GM12878 (cell line): ENCODE data around the gene AP2A2. TPM values are rescaled to one million over a fixed set of nuclear protein-coding genes. Genes with fewer than 3 reads are reported as not detected.

ENCODE experiments used
- ATAC-seq: fragments of 200-7000 bp; cut with Tn5 transposase; 3 replicates; pipeline ENCODE4 v1.9.1; 2020; ENCODE audit warnings: mild to moderate bottlenecking, moderate library complexity
- BruUV-seq: library from RNA; stranded (reverse); fragments of 400-500 nt; replicated peaks from 2 replicates; lab custom pipeline; 2021; lab: Mats Ljungman, UMichigan
- CTCF ChIA-PET: fragments of 300-600 bp; sonication (Branson Sonifier 250); formaldehyde crosslinking; extraction: SDS; loops from one replicate; lab custom pipeline; 2021; ENCODE audit warnings: inconsistent platforms; lab: Yijun Ruan, JAX
- POLR2A ChIA-PET: fragments of 350-600 bp; formaldehyde crosslinking; extraction: SDS; loops from one replicate; lab custom pipeline; 2021; ENCODE audit warnings: inconsistent platforms; lab: Charles Lee
- RAD21 ChIA-PET: fragments of 300-600 bp; sonication (Branson Sonifier 250); formaldehyde crosslinking; loops from one replicate; lab custom pipeline; 2023; ENCODE audit warnings: antibody characterized with exemption; ENCODE audit not compliant: unreplicated experiment; lab: Charles Lee
- SMC1A ChIA-PET: fragments of 300-600 bp; sonication (Branson Sonifier 250); formaldehyde crosslinking; loops from one replicate; lab custom pipeline; 2023; ENCODE audit not compliant: unreplicated experiment, uncharacterized antibody; lab: Charles Lee
- DNase-seq: peaks from one replicate; pipeline ENCODE4 v3.0.0-alpha.2; 2011; ENCODE audit warnings: low read depth, low spot score
- FAIRE-seq: peaks from 3 replicates; lab custom pipeline; 2011; peaks lifted over from hg19 to GRCh38; lab: Jason Lieb, UNC
- H2AFZ ChIP-seq: 2 replicates; pipeline ENCODE4 v1.6.0; 2011; ENCODE audit warnings: low read depth, low read length, control low read depth; ENCODE audit not compliant: control insufficient read depth
- H3K27ac ChIP-seq: 2 replicates; pipeline ENCODE4 v1.5.1; 2011; ENCODE audit warnings: control low read depth; ENCODE audit not compliant: control insufficient read depth, insufficient read depth
- H3K27me3 ChIP-seq, 2 experiments: replicated peaks in 1 of 2; 2 replicates each; pipeline versions ENCODE4 v1.6.0 to v1.6.1; 2011; ENCODE audit warnings: low read length in 1 of 2; ENCODE audit not compliant: control insufficient read depth in 2 of 2, insufficient read depth in 2 of 2
- H3K36me3 ChIP-seq, 2 experiments: 2 replicates each; pipeline ENCODE4 v1.5.1; 2011; ENCODE audit warnings: low read length in 1 of 2; ENCODE audit not compliant: control insufficient read depth in 2 of 2, insufficient read depth in 2 of 2
- H3K4me1 ChIP-seq: 2 replicates; pipeline ENCODE4 v1.6.1; 2011; ENCODE audit warnings: mild to moderate bottlenecking, low read length, moderate library complexity, mixed read lengths; ENCODE audit not compliant: control insufficient read depth, insufficient read depth
- H3K4me2 ChIP-seq: 2 replicates; pipeline ENCODE4 v1.6.0; 2011; ENCODE audit warnings: control low read depth; ENCODE audit not compliant: control insufficient read depth, insufficient read depth
- H3K4me3 ChIP-seq: fragments of 200-600 bp; sonication (generic); 2 replicates; pipeline ENCODE4 v1.5.1; 2016
- H3K79me2 ChIP-seq: 2 replicates; pipeline ENCODE4 v1.6.0; 2011; ENCODE audit warnings: low read length; ENCODE audit not compliant: control insufficient read depth, insufficient read depth
- H3K9ac ChIP-seq: 2 replicates; pipeline ENCODE4 v1.8.0; 2011; ENCODE audit warnings: low read length, control low read depth, mixed read lengths; ENCODE audit not compliant: control insufficient read depth, insufficient read depth
- H3K9me3 ChIP-seq: replicated peaks from 3 replicates; pipeline ENCODE4 v1.5.1; 2011; ENCODE audit warnings: mild to moderate bottlenecking, low read length; ENCODE audit not compliant: control insufficient read depth, insufficient read depth
- H4K20me1 ChIP-seq: 2 replicates; pipeline ENCODE4 v1.6.0; 2011; ENCODE audit not compliant: control insufficient read depth, insufficient read depth
- ASH2L ChIP-seq: fragments of 300-600, 200-600 bp; sonication (generic); IDR thresholded peaks from 2 replicates; pipeline ENCODE4 v1.6.1; 2017; ENCODE audit warnings: low read depth, mild to moderate bottlenecking, borderline replicate concordance
- BCL11A ChIP-seq: IDR thresholded peaks from 2 replicates; pipeline ENCODE4 v1.6.1; 2011; ENCODE audit warnings: low read depth, low read length
- CUX1 ChIP-seq: IDR thresholded peaks from 2 replicates; pipeline ENCODE4 v1.6.1; 2012; ENCODE audit warnings: improper control_type of control experiment, low read depth, low read length; ENCODE audit not compliant: insufficient replicate concordance
- GATAD2B ChIP-seq: fragments of 450-650 bp; conservative IDR thresholded peaks from 2 replicates; pipeline ENCODE4 v1.6.1; 2017; ENCODE audit warnings: low read depth, mild to moderate bottlenecking, moderate library complexity
- HDAC2 ChIP-seq: fragments of 200-600 bp; sonication (generic); IDR thresholded peaks from 2 replicates; pipeline ENCODE4 v1.6.1; 2017
- HSF1 ChIP-seq: fragments of 150-350 bp; IDR thresholded peaks from 2 replicates; pipeline ENCODE4 v1.6.1; 2014; ENCODE audit warnings: mild to moderate bottlenecking, low read depth, low read length
- MAX ChIP-seq: IDR thresholded peaks from 2 replicates; pipeline ENCODE4 v1.6.1; 2012; ENCODE audit warnings: low read depth, low read length, improper control_type of control experiment
- PAX5 ChIP-seq: IDR thresholded peaks from 2 replicates; pipeline ENCODE4 v1.6.1; 2011; ENCODE audit warnings: low read depth, low read length, borderline replicate concordance
- POLR2AphosphoS2 ChIP-seq: IDR thresholded peaks from 2 replicates; pipeline ENCODE4 v1.6.1; 2011; ENCODE audit warnings: low read depth, mild to moderate bottlenecking, low read length, improper control_type of control experiment, moderate library complexity
- whole genome bisulfite sequencing: methylation state at CpG from one replicate; pipeline ENCODE4 v1.1.6; 2016; ENCODE audit warnings: low lambda C conversion rate; ENCODE audit not compliant: insufficient replicate concordance, insufficient coverage; ENCODE audit errors: missing lambda C conversion rate; 5-methylcytosine and 5-hydroxymethylcytosine counted together
- in situ Hi-C: fragments of 300-500 bp; cut with MboI; formaldehyde crosslinking; loops from 9 replicates; pipeline ENCODE4 v1.14.3; 2018; ENCODE audit warnings: mixed read lengths
- intact Hi-C: fragments of 100-400 bp; cut with micrococcal nuclease; formaldehyde crosslinking; loops from one replicate; pipeline ENCODE4 v1.14.2; 2022; ENCODE audit not compliant: unreplicated experiment
- polyA plus RNA-seq, 11 experiments: library from polyadenylated mRNA; depleted of rRNA in 4 of 11; unstranded in 6 of 11; stranded (reverse) in 5 of 11; fragments of >200 nt; fragmentation: Nextera tagmentation in 4 of 11; fragmentation: Illumina TruSeq in 1 of 11; extraction: Ambion mirVana in 4 of 11; extraction: Trizol in 1 of 11; gene quantifications; 1 replicate in 1 of 11; 2 replicates in 10 of 11; pipeline versions ENCODE4 v1.2.1 to v1.2.3, GENCODE V29; 2011 to 2016; ENCODE audit warnings: inconsistent platforms in 2 of 11, missing spikeins in 2 of 11, low read depth in 1 of 11
- total RNA-seq, 4 experiments: library from RNA; depleted of rRNA in 3 of 4; stranded (reverse); fragments of >200 nt in 3 of 4; fragmentation: Illumina TruSeq in 1 of 4; extraction: Trizol in 1 of 4; gene quantifications; 2 replicates each; pipeline versions ENCODE4 v1.2.1 to v1.2.3, GENCODE V29; 2013 to 2021

The AP2A2 gene
- total and polyA plus RNA-seq, 10 of the 15 experiments (the other 5 are each of a cell fraction or from before 2014, with no cell fraction given): 0.58 to 48.8 (median 18.2) TPM

- ATAC-seq (no peak), DNase-seq (no peak), FAIRE-seq (no peak)
- BruUV-seq: no TSS peak
- ChIA-PET CTCF (no interaction called here), SMC1A (no interaction called here), RAD21 (no interaction called here), POLR2A (no interaction called here)
- no peak overlapping the region for H3K9ac ChIP-seq
- no peaks in the 10 kb centered on the region for H3K27me3 ChIP-seq
- no peak overlapping the region for H3K4me2 ChIP-seq
- no peak overlapping the region for H3K27ac ChIP-seq
- H4K20me1 ChIP-seq: no peaks in the 10 kb centered on the region
- intact Hi-C loops (no loop called here), in situ Hi-C loops (no loop called here)
- WGBS: 82% methylated on average over 10 of the region's 10 CpGs
- peaks cover 0 to 3% of the 10 kb centered on the region in 2 experiments for H3K36me3 ChIP-seq
- TF ChIP-seq BCL11A: no peak
- TF ChIP-seq HSF1: no peak
- no peaks in the 10 kb centered on the region for H3K4me1 ChIP-seq
- H3K4me3 ChIP-seq: no peak overlapping the region
- H3K79me2 ChIP-seq: peaks cover 23% of the 10 kb centered on the region
- no peak overlapping the region for H2AFZ ChIP-seq
- no peaks in the 10 kb centered on the region for H3K9me3 ChIP-seq
These were observed 12.2 kb downstream of the AP2A2 start for GRCh38 chr11:937841-938261.

- Histone ChIP-seq H3K9ac (no peak overlapping the region), H3K27ac (no peak overlapping the region), H3K4me2 (no peak overlapping the region), H3K4me3 (no peak overlapping the region), H3K36me3 (peaks cover 3 to 8% of the 10 kb centered on the region in 2 experiments), H2AFZ (no peak overlapping the region), H4K20me1 (no peaks in the 10 kb centered on the region), H3K4me1 (no peaks in the 10 kb centered on the region), H3K27me3 (no peaks in the 10 kb centered on the region), H3K9me3 (no peaks in the 10 kb centered on the region), H3K79me2 (peaks cover 15% of the 10 kb centered on the region)
- ChIA-PET POLR2A (interaction anchor here (1.2 kb wide), 1 partner anchor 12 kb away, joined by 3 read pairs; no protein-coding TSS in a partner anchor), RAD21 (no interaction called here), CTCF (interaction anchor here (0.7 kb wide), 1 partner anchor 174 kb away, joined by 5 read pairs; no protein-coding TSS in a partner anchor), SMC1A (no interaction called here)
- no peak for DNase-seq
- BruUV-seq: no TSS peak
- no peak for FAIRE-seq
- in situ Hi-C loops: no loop called here
- no peak for ATAC-seq
- intact Hi-C loops: no loop called here
- 75% methylated on average over 11 of the region's 11 CpGs for WGBS
- TF ChIP-seq POLR2AphosphoS2: no peak
- TF ChIP-seq PAX5: no peak
- TF ChIP-seq HDAC2: no peak
- no peak for TF ChIP-seq GATAD2B
- no peak for TF ChIP-seq ASH2L
- TF ChIP-seq MAX: no peak
- no peak for TF ChIP-seq CUX1
These were observed 14.9 kb downstream of the AP2A2 start for GRCh38 chr11:940496-941135.
